GM18907 (cell line): ENCODE results near the gene CHAT.

Experiments
- ATAC-seq: cut with Tn5 transposase; IDR thresholded peaks from one replicate; pipeline ENCODE4 v1.9.1; 2021; ENCODE audit warnings: mild to moderate bottlenecking, moderate library complexity; ENCODE audit not compliant: unreplicated experiment

The CHAT gene

DNA sequence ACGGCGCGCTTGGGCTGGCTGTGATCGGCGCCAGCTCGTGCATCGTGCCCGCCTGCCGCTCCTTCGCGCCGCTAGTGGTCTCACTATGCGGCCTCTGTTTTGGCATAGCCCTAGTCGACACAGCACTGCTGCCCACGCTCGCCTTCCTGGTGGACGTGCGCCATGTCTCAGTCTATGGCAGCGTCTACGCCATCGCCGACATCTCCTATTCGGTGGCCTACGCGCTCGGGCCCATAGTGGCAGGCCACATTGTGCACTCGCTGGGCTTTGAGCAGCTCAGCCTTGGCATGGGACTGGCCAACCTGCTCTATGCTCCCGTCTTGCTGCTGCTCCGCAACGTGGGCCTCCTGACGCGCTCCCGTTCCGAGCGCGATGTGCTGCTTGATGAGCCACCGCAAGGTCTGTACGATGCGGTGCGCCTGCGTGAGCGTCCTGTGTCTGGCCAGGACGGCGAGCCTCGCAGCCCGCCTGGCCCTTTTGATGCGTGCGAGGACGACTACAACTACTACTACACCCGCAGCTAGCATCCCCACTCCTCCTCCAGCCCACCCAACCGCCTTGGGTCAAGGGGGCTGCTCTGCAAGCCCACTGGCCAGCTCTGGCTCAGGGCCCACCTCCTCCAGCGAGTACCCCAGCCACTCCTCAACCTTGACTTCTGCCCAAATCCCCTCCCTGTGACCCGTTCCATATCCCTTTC, 1.9 kb upstream of the CHAT start:
- no peak for ATAC-seq

- ATAC-seq = no peak
These were observed 1.2 kb upstream of the CHAT start for GRCh38 chr10:49612513-49613164.

GRCh38 chr10:49613165-49613881, 514 bp upstream of the CHAT start:
- no peak for ATAC-seq

GRCh38 chr10:49614242-49615198, 683 bp downstream of the CHAT start:
- no peak for ATAC-seq

- ATAC-seq = no peak
These were observed 1.4 kb downstream of the CHAT start for GRCh38 chr10:49615213-49615612.

- no peak for ATAC-seq
These were observed 1.9 kb downstream of the CHAT start for GRCh38 chr10:49615721-49616120.

- ATAC-seq = no peak
These were observed 2.7 kb downstream of the CHAT start for GRCh38 chr10:49616421-49617101.

GRCh38 chr10:49617121-49618020, 3.5 kb downstream of the CHAT start:
- ATAC-seq = no peak

GRCh38 chr10:49618821-49619220, 5.0 kb downstream of the CHAT start:
- ATAC-seq = no peak

DNA sequence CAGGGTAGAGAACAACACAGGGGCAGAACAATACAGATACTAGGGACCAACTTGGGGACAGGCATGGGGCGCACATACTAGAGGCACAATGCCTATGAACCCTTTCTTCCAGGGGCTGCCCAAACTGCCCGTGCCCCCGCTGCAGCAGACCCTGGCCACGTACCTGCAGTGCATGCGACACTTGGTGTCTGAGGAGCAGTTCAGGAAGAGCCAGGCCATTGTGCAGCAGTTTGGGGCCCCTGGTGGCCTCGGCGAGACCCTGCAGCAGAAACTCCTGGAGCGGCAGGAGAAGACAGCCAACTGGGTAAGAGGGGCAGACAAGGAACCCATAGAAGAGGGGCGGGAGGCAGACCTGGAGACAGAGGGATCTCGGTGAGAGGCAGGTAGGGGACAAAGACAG, 5.8 kb downstream of the CHAT start:
- ATAC-seq = no peak

- ATAC-seq = no peak
These were observed 6.5 kb downstream of the CHAT start for GRCh38 chr10:49620286-49620810.

DNA sequence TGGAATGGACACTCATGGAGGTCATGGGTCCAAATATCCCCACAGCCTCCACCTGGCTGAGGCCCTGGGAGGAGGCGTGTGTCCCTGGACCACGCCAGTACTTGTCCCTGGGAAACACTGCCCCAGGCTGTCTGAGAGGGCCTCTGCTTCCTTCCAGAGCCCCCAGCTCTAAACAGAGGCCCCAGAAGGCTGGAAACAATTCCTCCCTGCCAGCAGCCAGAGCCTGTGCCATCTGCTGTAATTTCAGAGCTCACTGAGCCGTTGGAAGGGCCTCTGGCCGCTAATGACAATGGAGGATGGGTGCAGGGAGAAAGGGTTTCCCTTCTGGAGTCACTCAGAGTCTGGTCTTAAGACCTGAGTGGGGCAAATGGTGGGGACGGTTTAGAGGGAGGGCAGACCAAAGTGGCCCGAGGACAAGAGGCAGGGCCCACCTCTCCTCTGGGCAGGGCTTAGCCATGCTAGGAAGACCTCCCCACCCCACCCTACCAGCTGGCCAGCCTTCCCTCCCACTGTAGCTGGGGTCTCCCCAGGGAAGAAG, 7.1 kb downstream of the CHAT start:
- no peak for ATAC-seq

GRCh38 chr10:49621561-49621960, 7.7 kb downstream of the CHAT start:
- ATAC-seq = no peak

DNA sequence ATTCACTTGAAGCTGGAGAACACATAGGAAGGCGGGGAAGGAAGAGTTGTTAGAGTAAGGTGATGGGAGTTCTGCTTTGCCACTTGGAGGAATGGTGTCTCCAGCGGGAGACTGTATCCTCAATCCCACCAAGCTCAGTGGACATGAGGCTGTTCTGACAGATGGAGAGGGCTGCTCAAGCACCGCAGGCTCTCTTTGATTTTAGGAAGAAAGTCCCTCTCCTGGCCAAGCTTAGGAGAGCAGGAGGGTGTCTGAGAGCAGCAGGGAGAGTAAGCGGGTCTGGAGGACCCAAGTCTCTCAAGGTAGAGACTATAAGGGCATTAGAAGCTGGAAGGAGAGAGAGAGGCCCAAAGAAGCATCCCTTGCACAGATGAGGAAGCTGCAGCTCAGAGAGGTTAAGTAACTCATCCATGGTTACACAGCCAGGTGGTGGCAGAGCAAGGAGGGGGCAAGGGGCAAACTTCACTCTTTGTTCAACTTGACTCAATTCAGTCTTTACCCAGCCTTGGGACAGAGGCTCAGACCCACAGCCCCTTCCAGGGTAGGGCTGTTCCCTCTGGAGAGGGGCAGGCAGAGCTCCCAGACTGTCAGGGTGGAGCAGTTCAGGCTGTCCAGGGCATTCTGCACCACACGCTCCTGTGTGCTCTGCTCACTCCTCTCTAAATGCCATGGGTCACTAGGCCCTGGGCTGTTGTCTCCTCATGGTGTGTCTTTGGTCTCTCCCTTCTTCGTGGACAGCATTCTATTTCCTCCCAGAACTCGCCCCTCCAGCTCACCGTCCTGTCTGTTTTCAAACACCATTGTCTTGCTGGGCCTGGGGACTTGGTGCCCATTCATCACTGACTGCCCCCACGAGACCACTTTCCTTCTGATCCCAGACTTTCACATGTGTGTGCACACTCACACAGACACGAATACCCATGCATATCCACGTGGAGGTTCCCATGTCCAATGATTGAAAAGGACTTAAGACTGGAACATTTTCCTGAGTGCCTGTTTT, 8.9 kb downstream of the CHAT start:
- no peak for ATAC-seq

GRCh38 chr10:49624629-49625028, 10.8 kb downstream of the CHAT start:
- ATAC-seq = no peak

DNA sequence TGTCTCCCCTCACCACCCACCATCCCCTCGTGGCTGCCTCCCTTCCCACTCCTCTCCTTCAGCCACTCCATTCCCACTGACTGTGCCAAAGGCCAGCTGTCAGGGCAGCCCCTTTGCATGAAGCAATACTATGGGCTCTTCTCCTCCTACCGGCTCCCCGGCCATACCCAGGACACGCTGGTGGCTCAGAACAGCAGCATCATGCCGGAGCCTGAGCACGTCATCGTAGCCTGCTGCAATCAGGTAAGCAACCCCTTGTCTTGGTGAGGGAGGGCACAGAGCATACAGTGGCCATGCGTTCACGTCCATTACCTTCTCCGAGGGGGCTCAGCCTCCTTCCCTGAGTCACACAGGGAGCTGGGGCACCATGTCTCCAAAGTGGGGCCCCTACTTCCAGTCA, 11.6 kb downstream of the CHAT start:
- ATAC-seq = no peak

DNA sequence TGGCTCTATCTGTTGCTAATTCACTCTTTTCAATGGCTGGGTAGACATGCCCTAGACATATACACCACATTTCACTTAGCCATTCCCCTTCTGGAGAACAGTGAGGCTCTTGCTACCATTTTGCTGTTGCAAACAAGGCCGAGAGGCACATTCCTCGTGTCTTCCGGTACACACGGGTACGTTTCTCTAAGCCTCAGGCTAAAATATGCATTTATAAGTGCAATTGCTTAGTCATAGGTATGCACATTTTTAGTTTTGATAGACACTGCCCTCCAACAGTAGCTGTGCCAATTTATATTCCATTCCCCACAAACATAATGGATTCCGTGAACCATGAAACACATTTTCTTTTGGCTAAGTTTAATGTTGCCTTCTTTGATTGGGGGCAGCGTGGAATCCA, 13.2 kb downstream of the CHAT start:
- no peak for ATAC-seq
